ACC112 (cell line): ENCODE measurements around the gene KCNQ4.

Source experiments
- H2AFZ ChIP-seq: fragments of 200-600 bp; sonication (generic); one replicate; pipeline ENCODE4 v1.6.0; 2017; ENCODE audit warnings: antibody characterized with exemption, low read length; ENCODE audit not compliant: unreplicated experiment
- H3K27ac ChIP-seq: fragments of 200-600 bp; sonication (generic); 2 replicates; pipeline ENCODE4 v1.5.1; 2014; ENCODE audit warnings: low read depth, mild to moderate bottlenecking, antibody characterized with exemption, low read length, moderate library complexity
- H3K27me3 ChIP-seq: fragments of 200-600 bp; sonication (generic); 2 replicates; pipeline ENCODE4 v1.6.1; 2014; ENCODE audit warnings: mild to moderate bottlenecking, antibody characterized with exemption, low read length, moderate library complexity, mixed read lengths; ENCODE audit not compliant: insufficient read depth
- H3K36me3 ChIP-seq: fragments of 200-600 bp; sonication (generic); 2 replicates; pipeline ENCODE4 v1.6.1; 2016; ENCODE audit warnings: mild to moderate bottlenecking, antibody characterized with exemption, low read length, moderate library complexity, mixed read lengths; ENCODE audit not compliant: insufficient read depth
- H3K4me1 ChIP-seq: fragments of 200-600 bp; sonication (generic); one replicate; pipeline ENCODE4 v1.6.1; 2016; ENCODE audit warnings: low read length, mixed read lengths; ENCODE audit not compliant: insufficient read depth, unreplicated experiment, control insufficient read depth
- H3K4me3 ChIP-seq: fragments of 200-600 bp; sonication (generic); 2 replicates; pipeline ENCODE4 v1.5.1; 2014; ENCODE audit warnings: mild to moderate bottlenecking, low read depth, low read length
- H3K79me2 ChIP-seq: fragments of 200-600 bp; sonication (generic); one replicate; pipeline ENCODE4 v1.6.0; 2016; ENCODE audit warnings: low read length; ENCODE audit not compliant: control insufficient read depth, unreplicated experiment, insufficient read depth

The KCNQ4 gene

DNA sequence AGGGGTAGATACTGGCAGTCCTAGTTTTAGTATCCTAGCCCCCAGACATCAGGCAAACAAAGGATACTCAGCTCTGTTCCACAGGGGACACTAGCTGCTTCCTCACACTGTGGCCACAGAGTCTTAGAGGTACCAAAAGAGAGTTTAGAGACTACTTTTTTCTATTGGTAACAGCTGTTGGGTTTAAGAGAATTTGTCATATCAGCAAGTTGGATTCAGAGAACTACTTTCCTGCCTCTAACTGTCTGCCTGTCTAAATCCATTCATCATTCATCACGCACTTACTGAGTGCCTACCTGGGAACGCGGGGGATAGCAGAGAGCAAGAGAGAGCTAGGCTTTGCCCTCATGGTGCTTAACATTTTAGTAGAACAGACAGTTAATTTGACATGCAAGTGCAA is 27.1 kb upstream of the KCNQ4 start:
- H3K27ac ChIP-seq = no peak overlapping the region
- no peak overlapping the region for H3K4me3 ChIP-seq
- peaks cover 7% of the 10 kb centered on the region for H3K4me1 ChIP-seq
- peaks cover 33% of the 10 kb centered on the region for H3K36me3 ChIP-seq
- no peaks in the 10 kb centered on the region for H3K79me2 ChIP-seq
- H3K27me3 ChIP-seq = no peaks in the 10 kb centered on the region
- H2AFZ ChIP-seq = no peak overlapping the region

DNA sequence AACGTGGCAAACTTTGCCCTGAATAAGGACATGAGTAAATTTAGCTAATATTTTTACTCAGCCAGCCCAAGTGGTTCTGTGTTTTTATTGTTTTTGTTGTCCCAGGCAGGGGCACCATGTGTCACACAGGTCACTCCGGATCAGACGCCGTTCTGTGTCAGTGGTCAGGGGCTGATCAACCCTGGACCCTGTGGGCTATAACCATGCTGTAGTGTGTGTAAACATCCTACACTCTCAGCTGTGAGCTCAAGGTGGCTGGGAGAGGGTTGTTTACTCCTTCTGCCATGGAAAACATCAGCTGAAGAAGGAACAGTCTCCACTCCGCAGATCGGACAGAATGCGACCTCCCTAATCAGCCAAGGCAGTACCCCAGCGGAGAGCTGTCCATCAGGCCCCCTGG is 26.5 kb upstream of the KCNQ4 start:
- Histone ChIP-seq H3K36me3 (peaks cover 36% of the 10 kb centered on the region), H3K27me3 (no peaks in the 10 kb centered on the region), H3K79me2 (no peaks in the 10 kb centered on the region), H3K4me3 (no peak overlapping the region), H3K27ac (no peak overlapping the region), H3K4me1 (peaks cover 7% of the 10 kb centered on the region), H2AFZ (no peak overlapping the region)

DNA sequence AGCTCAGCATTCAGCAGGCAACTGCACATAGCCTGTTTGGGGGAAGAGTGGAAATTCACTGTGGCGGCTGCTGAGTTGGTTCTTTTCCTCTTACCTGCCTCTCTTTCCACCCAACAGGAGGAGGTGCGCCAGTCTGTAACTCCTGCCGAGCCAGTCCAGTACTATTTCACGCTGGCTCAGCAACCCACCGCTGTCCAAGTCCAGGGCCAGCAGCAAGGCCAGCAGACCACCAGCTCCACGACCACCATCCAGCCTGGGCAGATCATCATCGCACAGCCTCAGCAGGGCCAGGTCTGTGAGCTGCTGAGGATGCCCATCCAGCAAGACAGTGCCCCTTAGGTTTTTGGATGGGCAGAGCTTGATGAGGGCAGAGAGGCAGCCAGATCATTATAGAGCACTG is 25.6 kb upstream of the KCNQ4 start:
- Histone ChIP-seq H3K27me3 (no peaks in the 10 kb centered on the region), H3K27ac (no peak overlapping the region), H2AFZ (no peak overlapping the region), H3K4me1 (peaks cover 7% of the 10 kb centered on the region), H3K79me2 (no peaks in the 10 kb centered on the region), H3K4me3 (no peak overlapping the region), H3K36me3 (peaks cover 33% of the 10 kb centered on the region)

DNA sequence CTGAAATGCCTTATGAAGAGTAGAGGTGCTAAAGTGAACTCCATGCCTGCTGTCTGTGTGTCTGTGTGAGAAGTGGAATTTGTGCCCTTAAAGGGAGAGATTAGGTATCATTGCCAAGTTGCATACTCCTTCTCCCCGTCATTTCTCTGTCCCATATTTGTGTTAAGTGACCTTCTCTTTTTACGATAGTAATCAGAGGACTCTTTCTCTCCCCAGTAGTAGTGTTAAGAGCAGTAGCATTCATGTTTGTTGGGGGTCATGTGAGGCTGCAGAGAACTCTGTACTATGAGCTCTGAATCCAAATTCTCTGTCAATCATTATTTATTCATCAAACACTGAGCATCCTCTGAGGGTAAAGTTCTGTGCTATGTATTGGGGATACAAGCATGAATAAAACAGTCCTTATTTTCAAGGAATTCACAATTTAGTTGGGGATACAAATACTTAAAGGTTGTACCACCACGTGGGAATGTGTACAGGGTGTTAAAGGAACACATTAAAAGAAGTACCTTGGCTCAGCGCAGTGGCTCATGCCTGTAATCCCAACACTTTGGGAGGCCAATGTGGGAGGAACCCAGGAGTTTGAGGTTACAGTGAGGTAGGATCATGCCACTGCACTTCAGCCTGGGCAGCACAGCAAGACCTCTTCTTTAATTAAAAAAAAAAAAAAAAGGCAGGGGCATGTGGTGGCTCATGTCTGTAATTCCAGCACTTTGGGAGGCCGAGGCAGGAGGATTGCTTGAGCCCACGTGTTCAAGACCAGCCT is 24.8 kb upstream of the KCNQ4 start:
- H3K4me3 ChIP-seq = no peak overlapping the region
- no peaks in the 10 kb centered on the region for H3K27me3 ChIP-seq
- no peak overlapping the region for H3K27ac ChIP-seq
- H2AFZ ChIP-seq = no peak overlapping the region
- no peaks in the 10 kb centered on the region for H3K79me2 ChIP-seq
- peaks cover 7% of the 10 kb centered on the region for H3K4me1 ChIP-seq
- H3K36me3 ChIP-seq = peaks cover 28% of the 10 kb centered on the region

DNA sequence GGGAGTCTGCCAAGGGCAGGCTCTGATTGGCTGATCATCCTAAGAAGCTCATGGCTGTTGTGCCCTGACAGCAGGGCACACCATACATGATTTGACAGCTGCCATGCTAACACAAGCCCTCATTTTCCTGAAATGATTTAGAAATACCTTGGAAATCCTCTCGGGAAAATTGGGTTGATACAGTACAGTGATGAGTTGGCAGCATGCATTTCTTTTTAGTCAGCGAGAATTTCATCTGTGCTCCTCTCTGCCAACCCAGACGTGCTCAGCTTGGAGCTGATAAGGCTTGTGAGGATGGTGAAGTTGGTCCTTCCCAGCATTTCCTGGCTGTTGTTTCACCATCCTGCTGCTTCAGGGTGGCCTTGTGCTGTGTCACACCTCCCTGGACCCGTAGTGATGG is 22.6 kb upstream of the KCNQ4 start:
- Histone ChIP-seq H3K79me2 (no peaks in the 10 kb centered on the region), H3K36me3 (peaks cover 22% of the 10 kb centered on the region), H3K27ac (peak overlapping the region; percentile 14), H3K4me3 (no peak overlapping the region), H2AFZ (no peak overlapping the region), H3K27me3 (no peaks in the 10 kb centered on the region), H3K4me1 (peaks cover 7% of the 10 kb centered on the region)

DNA sequence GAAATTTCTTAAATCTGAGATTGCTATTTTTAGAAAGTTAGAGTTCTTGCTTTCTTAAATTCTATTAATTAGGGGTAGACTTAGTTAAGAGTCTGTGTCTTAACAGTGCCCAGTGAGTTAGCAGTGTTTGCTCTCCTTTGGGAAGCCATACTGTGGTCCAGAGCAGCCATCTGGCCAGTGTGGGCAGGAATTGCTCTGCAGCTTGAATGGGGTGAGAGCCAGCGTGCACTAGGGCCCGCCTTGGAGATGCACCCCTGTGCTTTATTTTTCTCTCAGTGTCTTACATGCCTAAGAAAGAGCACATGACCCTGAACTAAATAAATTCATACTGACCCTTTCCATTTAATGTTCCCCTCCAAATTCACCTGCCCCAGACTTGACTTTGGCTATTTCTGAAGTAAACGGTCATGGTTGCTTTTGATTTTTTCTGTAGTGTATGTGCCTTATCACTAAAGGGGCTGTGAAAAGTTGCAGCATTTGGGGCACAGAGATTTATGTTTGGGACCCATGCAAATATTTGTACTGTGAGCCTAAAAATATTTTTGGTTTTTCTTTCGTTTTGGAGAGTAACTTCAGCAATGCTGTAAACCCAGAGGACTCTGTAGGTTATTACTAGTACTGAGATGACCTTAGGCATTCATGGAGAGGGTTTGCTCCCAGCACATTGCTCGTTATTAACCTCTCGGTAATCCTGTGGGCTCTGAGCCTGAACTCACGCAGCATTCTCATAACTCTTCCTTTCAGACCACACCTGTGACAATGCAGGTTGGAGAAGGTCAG is 21.3 kb upstream of the KCNQ4 start:
- peaks cover 22% of the 10 kb centered on the region; the same call in 1 of the 2 replicates for H3K36me3 ChIP-seq
- no peak overlapping the region for H2AFZ ChIP-seq
- H3K27ac ChIP-seq = no peak overlapping the region
- no peak overlapping the region for H3K4me3 ChIP-seq
- no peaks in the 10 kb centered on the region for H3K79me2 ChIP-seq
- H3K27me3 ChIP-seq = no peaks in the 10 kb centered on the region
- H3K4me1 ChIP-seq = peaks cover 7% of the 10 kb centered on the region

DNA sequence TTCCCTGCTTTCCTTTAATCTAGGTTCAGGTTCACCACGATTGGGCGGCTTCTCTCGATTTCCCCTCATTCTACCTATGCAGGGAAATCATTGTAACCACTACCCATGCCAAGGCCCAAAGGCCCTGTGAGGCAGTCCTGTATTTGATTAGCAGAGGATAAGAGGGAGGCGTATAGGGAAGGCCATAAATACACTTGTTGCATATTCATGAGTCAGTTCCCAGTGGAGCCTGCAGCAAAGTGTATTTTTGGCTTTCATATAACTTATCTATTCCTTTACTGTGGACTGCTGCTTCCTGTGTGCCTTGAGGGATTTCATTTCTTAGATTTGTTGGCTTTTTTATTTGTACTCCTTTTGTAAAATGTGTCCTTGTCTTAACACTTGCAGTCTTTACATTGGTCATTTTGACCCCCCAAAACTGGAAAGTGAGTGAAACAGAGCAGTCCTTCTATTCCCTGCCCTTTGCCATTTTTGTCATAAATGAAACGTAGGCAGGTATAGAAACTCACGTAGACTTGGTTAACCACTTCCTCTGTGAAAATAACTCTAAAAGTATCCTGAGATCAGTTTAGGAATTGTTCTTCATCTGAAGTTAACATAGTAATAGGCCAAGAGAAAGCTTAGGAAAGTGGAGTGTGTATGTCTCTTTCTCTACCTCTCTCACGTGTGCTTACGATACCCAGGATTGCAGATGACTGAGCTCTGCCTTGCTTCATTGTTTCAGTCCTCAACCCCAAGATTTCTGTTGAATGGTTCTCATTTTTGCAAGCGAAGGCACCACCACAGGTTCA is 19.6 kb upstream of the KCNQ4 start:
- Histone ChIP-seq H2AFZ (no peak overlapping the region), H3K4me1 (peaks cover 7% of the 10 kb centered on the region), H3K36me3 (peaks cover 11% of the 10 kb centered on the region; the same call in 1 of the 2 replicates), H3K27ac (no peak overlapping the region), H3K4me3 (no peak overlapping the region), H3K79me2 (no peaks in the 10 kb centered on the region), H3K27me3 (no peaks in the 10 kb centered on the region)

DNA sequence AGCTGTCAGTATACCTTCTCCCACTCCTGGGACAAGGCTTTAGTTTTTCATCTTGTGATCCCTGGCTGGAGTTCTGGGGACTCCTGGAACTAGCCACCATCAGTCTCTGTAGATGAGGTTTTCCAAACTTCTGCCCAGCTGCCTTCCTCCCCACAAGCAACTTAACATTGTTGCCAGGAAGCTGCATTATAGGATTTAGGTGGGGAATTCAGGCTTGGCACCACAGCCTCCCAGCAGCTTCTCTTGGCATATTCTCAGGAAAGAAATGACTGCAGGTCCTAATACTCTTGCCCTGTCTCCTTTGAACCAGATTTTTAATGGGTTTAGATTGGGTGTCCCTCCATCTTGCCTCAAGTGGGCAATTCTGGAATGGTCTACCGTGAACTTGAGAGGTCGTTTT is 18.6 kb upstream of the KCNQ4 start:
- Histone ChIP-seq H3K27me3 (no peaks in the 10 kb centered on the region), H3K36me3 (peaks cover 11% of the 10 kb centered on the region; the same call in 1 of the 2 replicates), H3K4me1 (peaks cover 7% of the 10 kb centered on the region), H3K27ac (no peak overlapping the region), H3K4me3 (no peak overlapping the region), H2AFZ (no peak overlapping the region), H3K79me2 (no peaks in the 10 kb centered on the region)

DNA sequence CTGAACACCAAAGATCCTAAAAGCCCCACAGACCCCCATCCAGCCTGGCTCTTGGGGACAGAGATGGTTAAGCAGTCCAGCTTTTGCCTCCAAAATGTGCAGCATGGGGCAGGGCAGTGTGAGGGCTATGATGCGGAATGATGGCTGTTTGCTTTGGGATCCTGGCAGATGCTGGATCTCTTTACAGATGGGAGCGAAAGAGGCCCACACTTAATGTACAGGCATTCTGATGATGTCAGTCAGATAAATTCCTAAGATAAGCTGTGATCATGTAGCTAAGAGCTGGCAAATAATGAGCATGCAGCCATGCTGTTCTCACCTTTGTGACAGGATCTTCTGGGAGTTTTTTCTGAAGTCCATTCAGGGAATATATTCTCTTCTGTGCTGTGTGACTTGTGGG is 17.6 kb upstream of the KCNQ4 start:
- Histone ChIP-seq H3K27ac (no peak overlapping the region), H3K79me2 (no peaks in the 10 kb centered on the region), H3K4me1 (peaks cover under 1% of the 10 kb centered on the region), H3K27me3 (no peaks in the 10 kb centered on the region), H2AFZ (no peak overlapping the region), H3K4me3 (no peak overlapping the region), H3K36me3 (peaks cover 11% of the 10 kb centered on the region; the same call in 1 of the 2 replicates)

DNA sequence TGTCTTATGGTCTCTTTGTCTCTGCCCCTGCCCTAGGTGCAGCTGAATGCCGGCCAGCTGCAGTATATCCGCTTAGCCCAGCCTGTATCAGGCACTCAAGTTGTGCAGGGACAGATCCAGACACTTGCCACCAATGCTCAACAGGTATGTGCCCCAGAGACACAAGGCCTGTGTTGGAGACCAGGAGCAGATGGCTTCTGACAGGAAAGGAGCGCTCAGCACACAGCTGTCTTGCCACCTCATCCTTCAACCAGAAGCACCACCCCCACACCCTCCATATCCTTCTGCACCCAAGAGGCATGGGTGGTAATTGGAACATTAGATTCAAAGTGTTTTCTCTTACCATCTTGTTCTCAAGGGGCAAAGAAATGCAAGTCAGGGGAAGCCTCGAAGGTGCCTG is 17.0 kb upstream of the KCNQ4 start:
- peaks cover 11% of the 10 kb centered on the region; the same call in 1 of the 2 replicates for H3K36me3 ChIP-seq
- no peaks in the 10 kb centered on the region for H3K4me1 ChIP-seq
- no peak overlapping the region for H3K4me3 ChIP-seq
- no peak overlapping the region for H3K27ac ChIP-seq
- no peak overlapping the region for H2AFZ ChIP-seq
- H3K27me3 ChIP-seq = no peaks in the 10 kb centered on the region
- H3K79me2 ChIP-seq = no peaks in the 10 kb centered on the region
